ENCODE results near the gene BST1. TPM values are rescaled to one million over a fixed set of nuclear protein-coding genes. Genes with fewer than 3 reads are reported as not detected.
"Not testable (repeated sequence)": the region's sequence is repeated elsewhere in the genome, so short reads cannot be mapped to it uniquely, and the experiment has no call there.

The BST1 gene
- total RNA-seq, 1 experiment from 2014 or later = 11.0 TPM

DNA sequence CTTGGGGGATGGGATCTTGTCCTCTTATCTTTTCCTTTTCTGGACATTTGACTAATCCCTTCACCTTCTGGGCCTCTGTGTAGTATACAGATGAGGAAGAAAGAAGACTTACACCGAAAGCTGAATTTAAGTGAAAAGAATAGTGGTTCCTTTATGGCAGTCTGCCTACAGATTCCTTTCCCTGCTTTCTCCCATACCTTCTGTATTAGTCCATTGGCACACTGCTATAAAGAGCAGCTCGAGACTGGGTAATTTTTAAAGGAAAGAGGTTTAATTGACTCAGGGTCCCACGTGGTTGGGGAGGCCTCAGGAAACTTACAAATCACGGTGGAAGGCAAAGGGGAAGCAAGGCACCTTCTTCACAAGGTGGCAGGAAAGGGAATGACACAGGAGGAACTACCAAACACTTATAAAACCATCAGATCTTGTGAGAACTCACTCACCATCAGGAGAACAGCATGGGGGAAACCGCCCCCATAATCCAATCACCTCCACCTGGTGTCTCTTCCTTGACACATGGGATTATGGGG, 41.2 kb downstream of the BST1 start:
- no peak for DNase-seq (ENCODE audit: low read depth)

DNA sequence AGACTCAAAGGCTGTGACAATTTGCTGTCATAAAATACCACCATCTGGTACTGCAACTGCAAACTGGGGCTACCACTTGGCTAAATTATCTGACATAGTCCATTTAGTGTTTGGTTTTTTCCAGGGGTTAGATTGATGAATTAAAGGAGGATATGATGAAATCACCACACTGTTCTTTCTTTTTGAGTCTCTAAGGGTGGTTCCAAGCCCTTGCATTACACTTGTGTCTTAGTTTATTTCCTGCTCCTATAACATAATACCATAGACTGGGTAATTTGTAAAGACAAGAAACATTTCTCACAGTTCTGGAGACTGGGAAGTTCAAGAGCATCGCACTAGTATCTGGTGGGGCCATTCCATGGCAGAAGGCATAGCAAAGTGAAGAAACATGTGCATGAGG, 43.2 kb downstream of the BST1 start:
- DNase-seq (ENCODE audit: low read depth) = no peak

DNA sequence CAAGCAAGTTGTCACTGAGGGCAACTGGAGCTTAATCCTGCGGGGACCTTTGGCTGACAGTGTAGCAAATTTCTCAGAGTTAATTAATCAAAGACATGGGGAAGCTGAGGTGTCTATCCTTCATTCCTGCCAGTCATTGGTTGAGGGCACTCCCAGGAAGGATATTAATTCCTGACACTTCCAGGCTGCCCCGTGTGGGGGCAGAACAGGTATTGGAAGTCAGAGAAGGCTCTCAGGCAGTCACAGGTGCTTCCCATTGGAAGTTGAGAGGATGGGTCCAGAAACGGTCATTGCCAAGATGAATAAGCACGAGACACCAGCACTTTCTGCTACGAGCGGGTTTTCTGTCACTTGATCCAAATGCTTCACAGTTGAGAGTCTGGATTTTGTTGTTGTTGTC, 46.1 kb downstream of the BST1 start:
- DNase-seq (ENCODE audit: low read depth) = no peak

DNA sequence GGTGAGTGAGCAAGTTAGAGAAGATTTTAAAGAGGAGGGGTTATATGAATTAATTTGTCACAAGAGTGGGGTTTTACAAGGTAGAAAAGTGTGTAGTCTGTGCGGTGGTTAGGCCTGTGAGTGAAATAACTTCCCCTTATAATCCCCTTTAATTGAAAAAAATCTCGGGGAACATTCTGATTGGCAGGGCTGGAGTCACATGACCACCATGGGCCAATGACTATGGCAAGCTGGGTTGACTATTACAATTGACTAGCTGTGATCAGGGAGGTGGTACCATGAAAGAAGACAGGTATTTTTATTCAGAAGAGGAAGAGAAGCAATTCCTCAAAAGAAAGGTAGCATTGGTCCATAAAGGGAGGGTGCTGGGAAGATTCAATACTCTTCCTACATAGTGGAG, 48.3 kb downstream of the BST1 start:
- no peak for DNase-seq (ENCODE audit: low read depth)

DNA sequence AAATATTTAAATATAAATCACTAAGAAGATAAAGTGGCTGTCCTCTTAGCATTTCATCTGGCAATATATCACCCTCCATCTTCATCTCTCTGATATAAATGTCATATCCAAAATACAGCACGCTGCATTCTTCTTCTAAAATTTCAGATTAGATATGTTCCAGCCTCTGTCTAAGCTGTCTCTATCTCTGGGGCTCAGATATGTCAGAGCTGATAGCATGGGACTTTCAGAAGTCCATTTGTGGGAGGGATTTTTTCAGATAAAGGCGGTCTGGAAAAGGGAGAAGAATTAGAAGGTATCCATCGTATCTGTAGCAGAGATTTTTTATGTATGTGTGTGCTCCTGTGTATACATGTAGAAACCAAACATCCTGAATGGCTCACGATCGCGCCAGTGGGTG, 50.2 kb downstream of the BST1 start:
- DNase-seq (ENCODE audit: low read depth) = no peak

DNA sequence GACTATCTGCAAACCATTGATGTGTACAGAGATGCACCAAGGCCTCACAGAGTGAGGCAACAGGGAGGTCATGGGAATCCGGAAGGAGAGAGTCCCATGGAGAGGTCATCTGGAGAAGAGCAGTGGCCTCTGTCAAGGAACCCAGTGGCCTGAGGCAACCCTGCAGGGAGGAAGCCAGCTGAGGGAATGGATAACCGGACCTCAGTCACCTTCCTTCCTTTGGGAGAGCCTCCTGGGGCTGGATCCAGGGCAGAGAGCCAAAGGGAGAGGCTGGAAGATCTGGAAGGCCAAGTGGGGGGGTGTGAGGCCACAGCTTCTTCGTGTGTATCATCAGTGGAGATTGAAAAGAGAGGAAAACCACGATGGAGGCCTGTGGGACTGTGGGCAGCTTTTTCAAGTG, 50.9 kb downstream of the BST1 start:
- DNase-seq (ENCODE audit: low read depth) = peak; percentile 43

DNA sequence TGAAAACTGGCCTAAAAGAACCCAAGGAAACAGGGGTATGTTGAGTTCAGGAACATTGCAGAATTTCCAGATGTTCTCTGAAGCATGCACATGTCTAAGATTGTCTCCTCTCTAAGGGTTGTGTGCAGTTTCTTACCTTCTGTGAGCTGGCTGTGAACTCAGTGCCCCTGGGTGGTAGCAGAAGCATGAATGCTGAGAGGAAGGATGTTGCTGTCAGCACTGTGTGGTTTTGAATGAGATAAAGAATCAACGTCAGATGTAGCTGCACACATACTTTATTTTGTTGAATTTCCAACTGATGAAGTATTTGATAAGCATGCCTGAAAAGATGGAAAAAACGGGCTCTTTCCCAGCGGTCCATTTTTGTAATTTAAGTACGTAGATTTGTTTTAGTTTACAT, 51.5 kb downstream of the BST1 start:
- peak; percentile 81 for DNase-seq (ENCODE audit: low read depth)

DNA sequence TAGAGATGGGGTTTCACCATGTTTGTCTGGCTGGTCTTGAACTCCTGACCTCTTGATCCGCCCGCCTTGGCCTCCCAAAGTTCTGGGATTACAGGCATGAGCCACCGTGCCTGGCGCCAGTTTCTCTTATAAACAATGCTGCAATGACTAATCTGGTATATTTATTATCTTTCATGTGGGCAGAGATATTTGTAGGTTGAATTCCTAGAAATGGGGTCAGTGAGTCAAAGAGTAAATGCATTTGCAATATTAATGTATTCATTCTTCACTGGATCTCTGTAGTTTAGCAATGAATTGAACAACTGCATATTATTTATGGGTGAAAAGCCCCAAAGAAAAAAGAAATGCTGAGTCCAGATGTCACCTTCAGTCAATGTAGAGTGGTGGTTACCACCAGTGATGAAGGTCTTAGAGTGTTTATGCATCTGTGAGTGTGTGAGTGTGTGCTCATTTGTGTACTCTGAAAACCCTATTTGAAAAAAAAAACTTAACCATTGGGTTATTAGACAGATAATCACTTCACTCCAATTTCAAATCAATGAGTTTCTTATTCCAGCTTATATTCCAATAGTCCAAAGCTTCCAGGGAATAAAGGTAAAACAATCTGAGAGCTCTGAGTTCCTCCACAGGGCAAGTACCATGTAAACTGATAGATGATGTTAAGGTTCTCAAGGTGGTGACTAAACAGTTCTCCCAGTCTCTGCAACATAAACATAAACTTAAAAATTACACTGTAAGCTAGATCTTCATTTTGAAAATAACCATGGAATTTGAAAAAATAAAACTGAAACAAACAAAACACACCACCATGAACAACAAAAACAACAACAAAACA, 52.7 kb downstream of the BST1 start:
- DNase-seq (ENCODE audit: low read depth) = peak; percentile 78

DNA sequence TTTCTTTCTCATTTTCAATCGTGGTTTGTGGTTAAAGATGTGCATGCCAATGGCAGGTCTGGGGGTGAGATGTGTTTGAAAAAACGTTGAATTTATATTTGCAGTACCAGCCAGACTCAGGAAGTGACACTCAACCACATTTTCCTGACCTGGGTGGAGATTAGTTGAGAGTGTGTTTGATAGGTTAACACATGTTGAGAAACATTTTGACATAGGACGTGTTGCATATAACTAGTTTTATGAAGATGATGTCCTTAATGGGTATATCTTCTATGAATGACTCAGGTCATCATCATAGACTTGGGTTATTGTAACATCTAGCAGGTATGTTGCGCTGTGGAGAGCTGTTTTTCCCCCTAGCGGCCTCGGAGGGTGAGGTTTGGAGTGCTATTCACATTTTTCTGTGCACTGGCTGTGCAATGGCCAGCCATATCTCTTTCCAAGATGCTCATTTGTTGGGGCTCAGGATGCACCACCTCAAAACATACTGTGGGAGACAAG, 53.5 kb downstream of the BST1 start:
- peak; percentile 90 for DNase-seq (ENCODE audit: low read depth)

DNA sequence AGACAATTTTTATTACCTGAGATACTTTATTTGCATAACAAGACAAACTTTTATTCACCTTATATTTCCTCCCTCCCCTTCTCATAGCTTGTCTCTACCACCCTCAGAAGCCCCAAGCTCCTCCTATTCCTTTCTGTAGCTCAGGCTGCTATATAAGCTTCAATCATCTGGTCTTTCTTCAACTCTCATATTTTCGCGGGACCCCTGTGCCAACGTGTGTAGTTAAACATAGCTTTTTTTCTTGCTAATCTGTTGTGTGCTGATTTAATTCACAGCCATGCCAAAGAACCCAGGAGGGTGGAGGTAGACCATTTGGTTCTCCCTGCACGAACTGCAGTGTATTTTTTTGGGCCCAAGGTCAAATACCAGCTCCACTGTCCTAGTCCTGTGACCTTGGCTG, 54.2 kb downstream of the BST1 start:
- DNase-seq (ENCODE audit: low read depth) = no peak

DNA sequence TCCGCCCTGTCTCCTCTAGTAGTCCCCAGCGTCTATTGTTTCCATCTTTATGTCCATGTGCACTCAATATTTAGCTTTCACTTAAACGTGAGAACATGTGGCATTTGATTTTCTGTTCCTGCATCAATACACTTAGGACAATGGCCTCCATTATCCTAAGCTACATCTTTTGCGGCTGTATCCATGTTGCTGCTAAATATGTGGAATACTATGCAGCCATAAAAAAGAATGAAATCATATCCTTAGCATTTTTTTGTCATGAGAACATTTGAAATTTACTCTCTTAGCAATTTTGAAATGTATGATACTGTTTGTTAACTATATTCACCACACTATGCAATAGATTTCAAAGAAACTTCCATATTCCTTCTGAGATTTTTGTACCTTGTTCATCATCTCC, 55.4 kb downstream of the BST1 start:
- no peak for DNase-seq (ENCODE audit: low read depth)

DNA sequence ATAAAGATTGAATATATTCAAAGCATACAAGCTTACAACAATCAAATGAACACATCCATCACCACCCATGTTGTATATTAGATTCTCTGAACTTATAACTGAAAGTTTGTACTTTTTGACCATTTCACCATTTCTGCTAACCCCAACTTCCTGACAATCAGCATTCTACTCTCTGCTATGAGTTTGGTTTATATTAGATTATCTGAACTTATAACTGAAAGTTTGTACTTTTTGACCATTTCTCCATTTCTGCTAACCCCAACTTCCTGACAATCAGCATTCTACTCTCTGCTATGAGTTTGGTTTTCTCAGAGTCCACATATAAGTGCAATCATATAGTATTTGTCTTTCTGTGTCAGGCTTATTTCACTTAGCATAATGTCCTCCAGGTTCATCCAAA, 59.6 kb downstream of the BST1 start:
- not testable (repeated sequence) for DNase-seq (ENCODE audit: low read depth)

DNA sequence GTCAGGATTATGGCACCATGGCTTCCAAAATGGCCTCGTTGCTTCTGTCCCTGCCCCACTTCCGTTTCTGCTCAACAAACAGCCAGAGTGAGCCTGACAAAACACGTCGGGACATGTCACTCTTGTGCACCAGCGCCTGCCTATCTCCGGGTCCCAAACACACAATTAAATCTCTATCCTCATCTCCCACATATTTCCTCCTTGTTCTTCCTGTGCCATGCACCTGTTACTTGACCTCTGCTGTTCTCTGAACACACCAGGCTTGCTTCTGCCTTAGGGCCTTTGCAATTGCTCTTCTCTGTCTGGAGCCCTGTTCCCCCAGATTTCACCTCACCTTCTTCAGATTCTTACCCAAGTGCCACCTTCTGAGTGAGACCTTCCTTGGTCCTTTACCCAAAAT, 62.5 kb downstream of the BST1 start:
- DNase-seq (ENCODE audit: low read depth) = no peak

DNA sequence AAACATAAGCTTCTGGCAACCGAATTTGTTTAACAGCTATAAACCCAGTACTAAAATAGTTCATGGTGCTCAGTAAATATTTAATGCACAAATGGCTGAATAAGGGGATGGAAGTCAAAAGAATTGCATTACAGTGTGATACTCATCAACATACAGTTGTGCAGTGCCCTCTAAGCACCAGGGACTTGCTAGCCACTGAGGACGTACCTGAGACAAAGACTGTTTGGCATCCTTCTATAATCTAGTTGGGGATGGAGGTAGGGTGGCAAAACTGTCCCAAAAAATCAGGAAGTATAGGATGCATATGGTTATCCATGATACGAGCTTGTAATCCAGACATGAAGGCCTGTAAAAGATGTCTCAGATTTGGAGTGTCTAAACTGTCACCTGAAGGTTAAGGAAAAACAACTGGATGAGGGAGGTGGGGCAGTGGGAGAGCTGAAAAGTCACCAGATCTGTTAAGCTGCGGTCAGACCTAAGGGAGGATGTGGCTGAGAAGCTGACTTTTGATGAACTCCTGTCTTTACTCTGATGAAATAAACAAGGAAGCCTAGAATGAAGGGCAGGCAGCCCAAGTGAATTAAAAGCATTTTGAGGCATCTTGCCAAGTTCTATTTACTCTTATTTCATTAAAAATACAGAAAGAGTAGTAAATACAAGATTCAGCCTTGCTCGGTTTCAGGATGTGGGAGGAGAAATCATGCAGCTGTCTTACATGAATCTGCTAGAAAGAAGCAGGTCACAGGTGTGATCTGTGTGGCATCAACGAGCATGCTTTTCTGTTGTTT, 63.2 kb downstream of the BST1 start:
- no peak for DNase-seq (ENCODE audit: low read depth)

DNA sequence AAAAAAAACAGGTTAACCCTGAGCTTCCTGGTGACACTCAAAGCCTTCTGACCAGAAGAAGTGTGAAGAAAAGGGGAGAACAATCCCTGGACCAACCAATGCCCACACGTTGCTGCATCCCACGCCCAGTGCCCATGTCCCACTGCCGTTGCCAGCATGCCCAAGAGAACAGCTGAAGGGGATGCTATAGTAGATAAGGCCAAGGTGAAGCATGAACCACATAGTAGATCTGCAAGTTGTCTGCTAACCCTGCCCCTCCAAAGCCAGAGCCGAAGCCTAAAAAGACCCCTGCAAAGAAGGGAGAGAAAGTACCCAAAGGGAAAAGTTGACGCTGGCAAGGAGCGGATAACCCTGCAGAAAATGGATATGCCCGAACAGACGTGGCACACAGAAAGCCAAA, 64.0 kb downstream of the BST1 start:
- DNase-seq (ENCODE audit: low read depth) = no peak

DNA sequence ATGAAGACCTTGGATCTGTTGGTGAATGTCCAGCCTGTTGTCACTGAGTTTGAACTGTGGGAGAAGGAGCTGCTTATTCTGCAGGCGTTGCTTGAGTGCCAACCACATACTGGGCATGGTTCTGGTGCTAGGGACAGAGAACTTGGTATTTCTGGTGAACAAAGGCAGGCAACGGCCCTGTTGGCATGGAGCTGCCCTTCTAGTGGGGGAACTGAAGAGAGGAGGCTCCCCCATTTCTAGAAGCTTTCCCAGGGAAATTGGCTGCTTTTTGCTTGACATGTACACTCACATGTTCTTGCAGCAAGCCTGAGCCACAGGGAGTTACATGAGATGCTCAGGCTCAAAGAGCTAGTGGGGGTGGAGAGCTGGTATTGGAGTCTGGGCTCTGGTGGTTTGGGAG, 66.3 kb downstream of the BST1 start:
- DNase-seq (ENCODE audit: low read depth) = no peak

DNA sequence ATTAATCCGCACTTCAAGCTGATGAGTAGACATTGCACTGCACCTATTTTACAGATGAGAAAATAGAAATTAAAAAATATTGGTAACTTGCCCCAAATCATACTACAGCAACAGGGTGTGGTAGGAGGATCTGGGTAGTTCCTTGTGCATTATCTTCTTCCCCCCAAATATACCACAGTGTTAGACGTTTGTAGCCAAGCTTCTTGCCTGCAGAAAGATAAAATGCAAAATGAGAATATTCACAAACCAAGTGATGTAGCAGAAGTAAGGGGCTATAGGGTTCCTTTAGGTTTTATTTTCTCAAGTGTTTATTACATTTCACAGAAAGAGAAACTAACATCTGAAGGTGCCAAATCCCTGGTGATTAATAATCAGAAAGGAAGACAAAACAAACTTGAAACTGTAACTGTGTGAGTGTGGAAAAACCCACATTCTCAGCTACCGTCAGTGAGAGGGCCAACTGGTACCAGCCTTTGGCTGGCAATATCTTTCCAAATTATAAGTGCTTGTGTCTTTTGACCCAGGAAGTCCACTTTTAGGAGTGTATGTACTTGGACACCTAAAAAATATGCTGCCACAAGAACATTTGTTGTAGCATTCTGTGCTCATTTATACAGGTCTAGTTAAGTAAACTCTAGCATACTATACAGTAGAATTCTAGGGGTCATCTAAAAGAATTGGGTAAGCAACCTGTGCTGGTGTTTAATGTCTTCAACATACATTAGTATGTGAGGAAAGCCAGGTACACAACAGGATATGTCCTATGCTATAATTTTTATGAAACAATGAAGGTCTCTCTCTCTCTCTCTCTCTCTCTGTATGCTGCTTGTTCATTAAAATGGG, 68.6 kb downstream of the BST1 start:
- no peak for DNase-seq (ENCODE audit: low read depth)

DNA sequence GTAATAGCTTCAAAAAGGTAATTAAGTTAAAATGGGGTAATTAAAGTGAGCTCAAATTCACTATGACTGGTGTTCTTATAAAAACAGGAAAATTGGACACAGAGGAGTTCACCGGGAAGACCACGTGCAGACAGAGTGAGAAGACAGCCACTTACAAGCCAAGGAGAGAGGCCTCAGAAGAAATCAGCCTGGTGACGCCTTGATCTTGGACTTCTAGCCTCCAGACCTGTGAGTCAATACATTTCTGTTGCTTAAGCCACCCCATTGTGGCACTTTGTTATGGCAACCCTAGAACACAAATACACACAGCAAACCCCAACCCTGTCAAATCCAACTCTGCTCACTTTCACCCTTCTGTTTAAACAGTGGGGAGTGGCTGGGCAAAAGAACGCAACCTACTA, 71.2 kb downstream of the BST1 start:
- DNase-seq (ENCODE audit: low read depth) = peak; percentile 41

DNA sequence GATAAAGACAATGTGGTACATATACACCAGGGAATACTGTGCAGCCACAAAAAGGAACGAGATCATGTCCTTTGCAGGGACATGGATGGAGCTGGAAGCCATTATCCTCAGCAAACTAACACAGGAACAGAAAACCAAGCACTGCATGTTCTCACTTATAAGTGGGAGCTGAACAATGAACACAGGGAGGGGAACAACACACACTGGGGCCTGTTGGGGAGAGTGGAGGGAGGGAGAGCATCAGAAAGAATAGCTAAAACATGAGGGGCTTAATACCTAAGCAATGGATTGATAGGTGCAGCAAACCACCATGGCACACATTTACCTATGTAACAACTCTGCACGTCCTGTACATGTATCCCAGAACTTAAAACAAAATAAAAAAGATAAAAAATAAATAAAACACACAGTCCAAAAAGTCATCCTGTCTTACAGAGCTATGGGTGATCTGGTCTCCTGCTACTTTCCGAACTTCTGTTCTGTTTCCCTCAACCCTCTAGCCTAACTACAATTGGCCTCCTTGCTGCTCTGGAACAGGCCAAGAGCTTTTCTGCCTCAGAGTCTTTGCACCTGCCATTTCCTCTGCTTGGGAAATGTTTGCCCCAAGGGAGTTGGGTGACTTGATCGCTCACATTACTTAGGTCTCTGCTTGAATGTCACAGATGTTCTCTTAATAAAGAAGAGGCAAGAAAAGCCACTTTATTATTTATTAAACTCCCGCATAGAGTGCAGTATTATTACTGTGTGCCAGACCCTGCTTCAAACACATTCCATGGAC, 74.2 kb downstream of the BST1 start:
- DNase-seq (ENCODE audit: low read depth) = no peak

DNA sequence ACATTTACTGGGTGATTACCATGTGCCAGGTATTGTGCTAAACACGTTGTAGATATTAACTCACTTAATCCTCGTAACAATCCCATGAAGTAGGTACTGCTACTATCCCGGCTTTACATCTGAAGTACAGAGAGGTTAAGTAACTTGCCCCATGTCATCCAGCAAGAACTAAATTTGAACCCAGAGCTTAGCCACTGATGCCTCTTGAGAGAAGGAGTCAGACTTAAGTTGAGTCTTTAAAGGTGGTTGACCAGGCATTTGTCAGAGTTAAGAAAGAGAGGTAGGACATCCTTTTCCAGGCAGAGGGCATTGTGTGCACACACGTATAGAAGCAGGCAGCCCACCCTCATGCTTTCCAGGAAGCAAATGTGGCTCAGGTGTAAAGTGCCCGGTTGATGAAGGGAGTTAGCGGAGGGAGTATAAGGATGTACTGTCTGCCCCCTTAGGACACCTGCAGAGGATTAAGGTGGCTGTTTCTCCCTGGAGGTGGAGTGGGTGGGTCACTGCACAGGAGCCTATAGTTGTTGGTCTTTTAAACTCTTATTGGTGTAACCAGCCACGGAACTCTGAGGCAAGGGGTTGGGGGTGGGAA, 74.9 kb downstream of the BST1 start:
- no peak for DNase-seq (ENCODE audit: low read depth)
